GM19240 (cell line): ENCODE data around the gene FBXW8.
"Not testable (repeated sequence)": the region's sequence is repeated elsewhere in the genome, so short reads cannot be mapped to it uniquely, and the experiment has no call there.

Experiments
- DNase-seq: peaks from one replicate; pipeline ENCODE4 v3.0.0; 2011; ENCODE audit warnings: low spot score; ENCODE audit not compliant: insufficient read length

FBXW8 gene

DNA sequence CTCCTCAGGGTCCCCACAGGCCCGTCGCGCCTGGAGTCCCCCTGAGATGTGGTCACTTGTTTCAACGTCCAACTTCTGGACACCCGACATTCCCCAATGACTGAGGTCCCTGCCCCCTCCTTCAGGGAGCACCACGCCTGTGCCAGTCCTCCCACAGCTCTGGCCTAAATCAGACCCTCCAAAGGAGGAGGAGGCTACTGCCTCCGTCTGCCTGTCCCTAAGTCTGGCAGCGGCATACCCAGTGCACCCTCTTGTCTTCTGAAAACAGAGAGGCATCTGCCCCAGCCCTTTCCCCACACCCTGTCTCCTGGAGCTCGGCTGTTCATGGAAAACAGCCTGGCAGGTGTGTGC is 142.3 kb downstream of the FBXW8 start:
- DNase-seq = no peak

DNA sequence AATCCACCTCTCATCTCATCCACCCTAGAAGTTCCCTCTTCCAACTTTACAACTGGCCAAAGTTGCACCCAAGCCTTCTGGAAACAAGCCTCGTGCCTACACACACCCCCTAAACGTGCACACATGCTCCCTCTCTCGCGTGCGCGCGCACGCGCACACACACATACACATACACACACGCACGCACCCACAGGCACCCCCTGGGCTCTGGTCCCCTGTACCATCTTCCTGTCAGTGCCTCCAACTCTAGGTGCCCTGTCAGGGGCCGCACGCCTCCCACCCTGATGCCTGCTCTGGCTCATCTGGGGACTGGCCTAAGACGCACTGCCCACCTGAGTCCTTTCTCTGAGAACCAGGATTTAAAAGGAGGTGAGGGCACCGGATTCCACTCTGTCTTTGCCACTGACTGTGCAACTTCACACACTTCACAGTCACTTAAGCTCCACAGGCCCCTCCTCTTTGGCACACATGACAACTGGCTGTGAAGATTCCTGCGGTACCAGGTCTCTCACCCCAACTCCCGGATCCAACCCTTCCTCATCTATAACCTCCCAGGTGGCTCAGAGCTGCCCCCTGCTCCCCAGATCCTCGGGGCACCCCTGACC is 142.9 kb downstream of the FBXW8 start:
- no peak for DNase-seq

DNA sequence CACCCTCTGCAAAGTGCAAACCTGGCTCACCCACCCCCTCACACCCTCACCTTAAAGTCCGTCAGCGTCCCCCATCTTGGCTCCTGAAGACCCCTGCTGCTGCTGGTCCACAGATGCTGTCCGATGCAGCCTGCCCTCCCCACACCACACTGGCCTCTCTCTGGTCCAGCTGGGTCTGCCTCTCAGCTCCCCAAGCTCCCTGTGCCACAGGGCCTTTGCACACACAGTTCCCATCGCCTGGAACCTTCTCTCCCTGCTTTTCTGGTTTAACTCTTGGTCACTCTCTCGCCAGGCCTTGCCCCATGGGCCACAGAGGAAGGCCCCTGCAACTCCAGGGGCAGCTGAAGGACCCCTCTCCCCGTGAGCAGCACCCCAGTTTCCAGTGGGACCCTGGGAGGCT is 143.5 kb downstream of the FBXW8 start:
- no peak for DNase-seq

DNA sequence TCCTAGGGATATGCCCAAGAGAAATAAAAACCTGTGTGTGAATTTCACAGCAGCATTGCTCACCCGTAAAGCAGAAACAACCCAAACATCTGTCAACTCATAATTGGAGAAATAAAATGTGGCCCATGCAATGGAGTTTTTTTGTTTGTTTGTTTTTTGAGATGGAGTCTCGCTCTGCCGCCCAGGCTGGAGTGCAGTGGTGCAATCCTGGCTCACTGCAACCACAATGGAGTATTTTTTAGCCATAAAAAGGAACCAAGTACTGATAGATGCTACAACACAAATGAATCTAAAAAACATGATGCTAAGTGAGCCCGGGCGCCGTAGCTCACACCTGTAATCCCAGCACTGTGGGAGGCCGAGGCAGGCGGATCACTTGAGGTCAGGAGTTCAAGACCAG is 146.9 kb downstream of the FBXW8 start:
- not testable (repeated sequence) for DNase-seq

DNA sequence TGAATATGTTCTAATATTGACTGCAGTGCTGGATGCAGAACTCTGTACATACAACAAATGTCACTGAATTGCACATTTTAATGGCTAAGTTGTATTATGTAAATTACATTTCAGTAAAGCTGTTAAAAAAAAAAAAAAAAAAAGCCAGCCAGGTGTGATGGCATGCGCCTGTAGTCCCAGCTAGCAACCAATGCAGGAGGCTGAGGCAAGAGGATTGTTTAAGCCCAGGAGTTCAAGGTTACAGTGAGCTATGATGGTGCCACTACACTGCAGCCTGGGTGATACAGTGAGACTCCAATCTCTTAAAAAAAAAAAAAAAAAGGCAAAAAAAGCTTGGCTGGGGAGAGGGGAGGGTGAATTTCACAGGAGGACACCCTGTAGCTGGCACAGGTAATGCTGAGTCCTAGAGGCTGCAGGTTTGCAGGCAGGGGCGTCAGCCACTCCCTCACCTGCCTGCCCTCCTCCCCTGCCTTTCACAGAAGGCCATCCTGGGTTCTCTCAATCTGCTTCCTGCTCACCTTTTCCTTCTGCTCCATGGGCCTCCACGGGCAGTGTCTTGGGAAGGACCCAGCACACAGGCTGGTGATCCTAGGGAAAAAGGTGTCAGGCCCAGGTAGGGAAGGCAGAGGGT is 147.8 kb downstream of the FBXW8 start:
- no peak for DNase-seq

DNA sequence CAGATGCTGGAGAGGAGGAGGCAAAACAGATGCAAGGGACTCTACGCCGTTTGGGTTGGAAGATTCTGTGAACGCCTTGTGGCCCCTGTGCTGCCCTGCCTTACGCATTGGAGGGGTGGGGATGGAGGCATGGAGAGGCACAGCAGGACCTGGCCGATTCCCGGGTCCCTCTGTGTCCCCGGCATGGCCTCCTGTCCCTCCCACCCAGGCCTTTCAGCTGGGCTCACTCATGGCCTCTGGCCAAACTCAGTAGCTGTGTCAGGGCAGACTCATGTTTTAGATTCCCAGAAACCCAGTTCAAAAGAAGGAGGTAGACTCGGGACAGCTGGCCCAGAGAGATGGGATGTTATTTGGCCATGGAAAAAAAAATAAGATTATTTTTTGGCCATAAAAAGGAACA is 148.4 kb downstream of the FBXW8 start:
- no peak for DNase-seq

DNA sequence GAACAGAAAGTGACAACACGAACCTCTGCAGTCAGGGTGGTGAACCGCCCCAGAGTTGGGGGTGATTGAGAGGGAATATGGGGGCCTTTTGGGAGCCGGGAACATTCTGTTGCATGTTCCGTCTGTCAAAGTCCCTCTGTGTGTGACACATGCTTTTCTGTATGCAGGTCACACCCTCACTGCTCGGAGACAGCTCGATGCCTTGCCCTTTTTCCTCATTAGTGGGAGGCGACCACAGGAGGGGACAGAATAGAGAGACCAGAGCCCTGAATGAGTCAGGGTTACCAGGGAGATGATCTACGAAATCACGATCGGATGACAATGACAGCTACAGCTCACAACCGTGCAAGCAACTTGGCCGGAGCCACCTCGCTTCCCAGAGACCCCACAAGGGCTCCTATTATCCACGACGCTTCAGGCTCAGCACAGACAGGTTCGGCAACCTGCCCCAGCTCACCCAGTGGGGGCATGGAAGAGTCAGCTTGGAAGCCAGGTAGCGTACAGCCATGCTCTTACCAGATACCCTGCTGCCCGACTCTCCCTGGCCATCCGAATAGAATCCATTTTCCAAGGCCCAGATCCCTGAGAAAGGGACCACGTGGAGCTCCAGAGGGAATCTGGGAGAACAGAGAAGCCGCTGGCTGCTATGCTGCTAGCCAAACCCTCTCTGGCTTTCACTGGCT is 149.6 kb downstream of the FBXW8 start:
- no peak for DNase-seq

DNA sequence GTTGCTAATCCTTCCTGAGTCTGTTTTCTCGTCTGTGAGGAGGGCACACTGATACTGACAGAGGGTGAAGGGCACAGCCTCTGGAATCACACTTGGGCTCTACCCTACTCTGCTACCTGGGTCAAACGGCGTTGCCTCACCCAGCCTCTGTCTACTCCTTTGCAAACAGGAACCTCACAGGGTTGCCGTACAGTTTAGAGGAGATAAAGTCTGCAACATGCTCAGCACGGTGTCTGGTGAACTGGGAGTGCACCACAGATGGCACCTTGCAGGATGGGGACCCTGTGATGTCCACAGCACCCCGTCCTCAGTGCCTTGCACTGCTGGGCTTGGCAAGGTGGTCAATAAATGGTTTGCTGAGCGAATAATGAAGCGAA is 150.2 kb downstream of the FBXW8 start:
- no peak for DNase-seq

DNA sequence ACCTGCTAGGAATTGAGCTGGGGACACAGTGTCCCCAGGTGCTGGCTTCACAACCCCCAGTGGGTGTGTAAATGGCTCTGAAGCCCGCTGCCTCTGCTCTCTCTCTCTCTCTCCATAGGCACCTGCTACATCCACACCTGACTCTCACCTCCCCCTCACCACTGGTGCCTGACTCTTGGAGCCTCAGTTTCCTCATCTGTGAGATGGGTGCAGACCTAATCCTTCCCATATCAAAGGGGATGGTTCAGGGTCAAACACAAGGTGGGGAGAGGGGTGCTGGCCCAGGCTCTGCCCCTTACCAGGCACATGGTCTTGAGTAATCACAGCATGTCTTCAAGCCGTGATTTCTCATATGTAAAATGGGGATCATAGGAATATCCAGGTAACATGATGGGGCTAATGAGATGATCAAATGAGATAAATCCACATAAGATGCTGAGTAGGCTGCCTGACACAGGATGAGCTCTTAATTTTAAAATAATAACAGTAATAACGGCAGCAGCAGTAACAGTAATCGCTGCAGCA is 150.9 kb downstream of the FBXW8 start:
- no peak for DNase-seq

DNA sequence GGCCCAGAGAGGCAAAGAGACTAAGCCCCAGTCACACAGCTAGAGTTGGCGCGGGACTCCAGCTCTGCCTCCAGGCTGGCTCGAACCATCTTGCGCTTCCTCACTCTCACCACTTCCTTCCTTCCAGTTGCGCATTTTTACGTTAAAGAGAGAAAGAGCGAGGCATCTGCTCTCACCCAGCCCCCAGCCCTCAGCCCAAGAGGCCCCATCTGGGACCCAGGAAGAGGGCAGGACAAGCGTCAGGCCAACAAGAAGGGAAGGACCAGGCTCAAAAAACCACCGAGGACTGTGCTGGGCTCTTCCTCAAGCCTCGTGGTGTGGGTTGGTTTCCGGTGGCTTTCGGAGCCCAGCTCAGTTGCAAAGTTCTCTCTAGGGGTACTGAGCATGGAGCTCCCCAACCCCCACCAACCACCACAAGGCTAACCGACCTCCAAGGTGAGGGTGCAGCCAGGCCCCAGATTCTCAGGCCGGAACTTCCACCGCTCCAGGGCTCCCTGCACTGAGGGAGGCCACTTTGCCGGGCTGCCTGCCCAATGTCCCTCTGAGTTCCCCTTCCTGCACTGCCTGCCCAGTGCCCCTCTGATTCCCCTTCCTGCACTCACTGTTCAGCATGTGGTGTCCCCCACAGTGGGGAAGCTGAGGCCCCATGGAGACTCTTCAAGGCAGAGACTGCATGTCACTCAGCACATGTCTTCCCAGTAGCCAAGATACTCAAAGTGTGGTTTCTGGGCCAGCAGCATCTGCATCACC is 152.6 kb downstream of the FBXW8 start:
- no peak for DNase-seq

DNA sequence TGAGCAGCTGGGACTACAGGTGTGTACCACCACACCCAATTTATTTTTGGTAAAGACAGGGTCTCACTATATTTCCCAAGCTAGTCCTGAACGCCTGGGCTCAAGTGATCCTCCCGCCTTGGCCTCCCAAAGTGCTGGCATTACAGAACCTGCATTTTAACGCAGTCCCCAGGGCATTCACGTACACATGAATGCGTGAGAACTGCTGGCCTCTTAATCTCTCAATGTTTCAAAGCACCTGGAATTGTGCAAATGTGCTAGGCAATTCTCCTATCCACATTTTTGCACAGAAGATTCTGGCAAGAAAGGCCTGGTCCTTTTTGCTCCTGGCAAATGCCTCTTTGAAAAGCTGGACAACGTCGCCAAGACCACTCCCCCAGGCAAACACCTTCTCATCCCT is 153.3 kb downstream of the FBXW8 start:
- no peak for DNase-seq

DNA sequence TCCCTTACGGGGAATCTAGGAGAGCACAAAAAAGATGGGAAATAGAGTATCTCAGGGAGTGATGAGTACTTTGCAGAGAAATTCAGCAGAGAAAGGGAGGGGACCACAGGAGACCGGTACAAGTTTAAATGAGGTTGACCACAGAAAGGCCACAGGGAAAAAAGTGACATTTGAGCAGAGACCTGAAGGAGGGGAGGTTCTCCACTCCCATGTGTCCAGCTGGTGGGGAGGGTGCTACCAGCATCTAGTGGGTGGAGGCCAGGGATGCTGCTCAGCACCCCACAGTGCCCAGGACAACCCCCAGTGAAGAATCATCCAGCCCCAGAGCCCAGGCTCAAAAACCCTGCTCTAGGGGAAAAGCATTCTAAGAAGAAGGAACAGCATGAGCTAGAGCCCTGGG is 153.8 kb downstream of the FBXW8 start:
- no peak for DNase-seq

DNA sequence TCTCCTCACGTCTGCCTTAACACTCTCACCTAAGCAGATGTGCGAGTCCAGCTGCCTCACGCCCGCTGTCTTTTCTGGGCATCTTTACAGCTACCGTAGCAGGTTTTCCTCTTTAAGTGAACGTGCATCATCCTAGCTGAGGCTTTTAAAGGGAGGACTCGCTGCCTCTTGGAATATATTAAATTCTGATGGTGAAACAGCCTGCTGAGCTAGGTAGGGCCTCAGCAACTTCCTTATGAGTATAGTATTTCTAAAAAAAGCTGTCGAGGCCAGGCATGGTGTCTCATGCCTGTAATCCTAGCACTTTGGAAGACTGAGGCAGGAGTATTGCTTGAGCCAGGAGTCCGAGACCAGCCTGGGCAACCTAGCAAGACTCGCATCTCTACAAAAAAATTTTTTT is 156.3 kb downstream of the FBXW8 start:
- DNase-seq = no peak

DNA sequence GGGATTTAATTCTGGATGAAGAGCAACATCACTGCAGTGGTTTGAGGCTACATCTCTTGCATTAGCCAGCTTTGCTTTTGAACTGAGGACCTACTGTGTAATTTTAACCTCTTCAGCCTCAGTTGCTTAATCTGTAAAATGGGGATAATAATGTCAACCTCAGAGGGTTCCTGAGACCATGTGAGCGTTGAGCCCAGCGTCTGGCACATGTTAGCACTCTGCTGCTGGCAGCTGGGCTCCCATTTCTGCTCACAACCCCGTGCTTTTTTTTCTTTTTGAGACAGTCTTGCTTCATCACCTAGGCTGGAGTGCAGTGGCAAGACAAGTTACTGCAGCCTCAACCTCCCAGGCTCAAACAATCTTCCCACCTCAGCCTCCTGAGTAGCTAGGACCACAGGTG is 156.9 kb downstream of the FBXW8 start:
- no peak for DNase-seq

DNA sequence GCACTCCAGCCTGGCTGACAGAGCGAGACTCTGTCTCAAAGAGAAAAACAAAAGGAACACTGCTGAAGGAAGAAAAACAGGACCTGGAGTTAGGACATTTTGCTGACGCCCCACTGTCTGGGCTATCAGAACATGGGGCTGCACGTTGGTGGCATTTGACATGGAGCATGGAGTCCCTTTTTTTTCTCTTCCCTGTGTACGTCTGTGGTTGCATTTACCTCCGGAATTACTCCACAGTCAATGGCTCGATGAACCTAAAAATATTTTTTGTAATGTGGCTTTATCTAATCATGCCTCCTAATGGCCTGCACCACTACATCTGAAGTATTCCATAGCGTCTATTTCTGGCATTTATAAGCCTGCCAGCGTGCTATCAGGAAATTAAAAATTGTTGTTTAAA is 157.7 kb downstream of the FBXW8 start:
- DNase-seq = no peak

DNA sequence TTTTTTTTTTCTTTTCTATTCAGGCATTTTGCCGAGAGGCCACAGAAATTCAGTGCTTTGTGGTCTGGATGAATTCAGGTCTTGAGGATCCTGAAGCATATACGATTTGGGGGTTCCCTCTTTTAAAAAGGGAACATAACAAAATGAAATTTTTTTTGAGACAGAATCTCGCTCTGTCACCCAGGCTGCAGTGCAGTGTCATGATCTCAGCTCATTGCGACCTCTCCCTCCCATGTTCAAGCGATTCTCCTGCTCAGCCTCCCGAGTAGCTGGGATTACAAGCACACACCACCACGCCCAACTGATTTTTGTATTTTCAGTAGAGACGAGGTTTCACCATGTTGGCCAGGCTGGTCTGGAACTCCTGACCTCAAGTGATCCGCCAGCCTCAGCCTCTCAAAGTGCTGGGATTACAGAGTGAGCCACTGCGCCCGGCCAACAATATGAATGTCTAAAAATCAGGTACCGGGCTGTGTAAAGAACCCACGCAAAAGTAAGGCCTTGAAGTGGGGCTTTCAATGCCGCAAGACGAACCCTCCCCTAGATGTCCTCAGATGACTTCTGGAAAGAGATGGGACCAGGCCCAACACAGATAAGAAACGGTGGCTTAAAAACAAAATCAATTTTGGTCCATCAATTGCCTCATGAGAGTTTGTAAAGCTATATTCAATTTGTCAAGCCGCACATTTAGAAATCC is 158.5 kb downstream of the FBXW8 start:
- no peak for DNase-seq

DNA sequence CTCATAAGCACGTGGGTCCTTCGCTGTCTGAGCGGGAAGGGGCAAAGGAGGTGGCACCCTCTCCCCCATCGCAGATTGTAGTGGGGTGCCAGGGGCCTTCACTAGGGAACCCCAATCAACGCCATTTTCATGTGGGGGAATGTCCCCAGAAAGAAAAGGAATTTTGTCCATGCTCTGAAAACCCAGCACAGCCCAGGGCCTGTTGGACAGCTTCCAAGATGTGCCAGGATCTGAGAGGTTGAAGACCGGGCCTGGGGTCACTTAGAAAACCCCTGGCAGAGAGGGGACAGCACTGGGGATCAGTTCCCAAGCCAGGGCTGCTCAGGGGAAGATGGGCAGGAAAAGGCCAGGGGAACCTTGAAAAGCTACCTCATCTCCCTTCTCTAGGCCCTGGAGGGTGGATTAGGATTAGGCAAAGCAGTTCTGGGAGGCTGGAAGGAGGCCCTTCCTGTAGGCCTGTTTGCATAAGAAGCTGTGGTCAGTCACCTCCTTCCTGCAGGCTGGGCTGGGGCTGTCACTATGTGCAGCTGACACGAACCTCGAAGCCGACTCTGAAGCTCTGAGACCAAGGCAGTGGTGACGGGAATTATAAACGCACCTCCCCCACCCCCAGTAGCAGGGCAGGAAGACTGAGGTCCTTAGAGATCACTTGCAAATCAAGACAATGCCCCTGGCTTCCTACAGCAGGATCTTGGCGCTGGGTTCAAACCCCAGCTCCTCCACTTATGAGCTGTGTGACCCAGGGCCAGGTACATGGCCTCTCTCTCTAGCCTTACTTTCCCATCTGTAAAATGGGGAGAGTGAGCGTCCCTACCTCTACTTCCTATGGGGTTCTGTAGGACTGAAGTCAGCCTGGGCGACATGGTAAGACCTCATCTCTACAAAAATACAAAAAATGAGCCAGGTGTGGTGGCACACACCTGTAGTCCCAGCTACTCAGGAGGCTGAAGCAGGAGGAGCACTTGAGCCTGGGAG is 159.5 kb downstream of the FBXW8 start:
- DNase-seq = no peak

DNA sequence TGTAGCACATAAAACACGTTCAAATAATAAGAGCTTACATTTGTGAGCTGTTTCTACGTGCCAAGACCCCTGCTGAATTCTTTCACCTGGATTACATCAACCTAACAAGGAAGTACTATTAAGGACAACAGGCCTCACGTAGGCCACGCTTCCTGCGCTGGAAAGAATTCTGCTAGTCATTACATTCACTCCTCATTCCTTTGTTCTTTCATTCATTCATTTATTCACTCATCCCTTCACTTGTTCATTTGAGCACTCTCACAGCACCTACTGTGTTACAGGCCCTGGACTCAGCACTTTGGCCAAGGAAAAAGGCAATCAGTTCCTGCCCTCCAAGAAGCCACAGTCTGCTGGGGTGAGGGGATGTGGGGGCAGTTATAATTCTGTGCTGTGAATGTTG is 160.3 kb downstream of the FBXW8 start:
- DNase-seq = no peak

DNA sequence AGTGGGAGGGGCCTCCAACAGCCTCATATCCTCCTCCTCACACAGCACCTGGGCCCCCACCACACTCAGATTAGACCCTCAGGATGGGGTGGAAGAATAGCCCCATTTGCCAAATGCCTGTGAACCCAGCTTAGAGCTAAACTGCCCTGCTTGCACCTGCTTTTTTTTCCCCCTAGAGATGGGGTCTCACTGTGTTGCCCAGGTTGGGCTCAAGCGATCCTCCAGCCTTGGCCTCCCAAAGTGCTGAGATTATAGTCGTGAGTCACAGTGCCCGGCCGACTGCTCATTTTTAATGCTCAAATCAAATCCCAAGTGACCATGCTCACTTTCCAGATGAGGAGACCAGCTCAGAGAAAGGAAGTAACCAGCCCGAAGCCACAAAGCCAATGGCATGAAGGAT is 161.4 kb downstream of the FBXW8 start:
- DNase-seq = no peak

DNA sequence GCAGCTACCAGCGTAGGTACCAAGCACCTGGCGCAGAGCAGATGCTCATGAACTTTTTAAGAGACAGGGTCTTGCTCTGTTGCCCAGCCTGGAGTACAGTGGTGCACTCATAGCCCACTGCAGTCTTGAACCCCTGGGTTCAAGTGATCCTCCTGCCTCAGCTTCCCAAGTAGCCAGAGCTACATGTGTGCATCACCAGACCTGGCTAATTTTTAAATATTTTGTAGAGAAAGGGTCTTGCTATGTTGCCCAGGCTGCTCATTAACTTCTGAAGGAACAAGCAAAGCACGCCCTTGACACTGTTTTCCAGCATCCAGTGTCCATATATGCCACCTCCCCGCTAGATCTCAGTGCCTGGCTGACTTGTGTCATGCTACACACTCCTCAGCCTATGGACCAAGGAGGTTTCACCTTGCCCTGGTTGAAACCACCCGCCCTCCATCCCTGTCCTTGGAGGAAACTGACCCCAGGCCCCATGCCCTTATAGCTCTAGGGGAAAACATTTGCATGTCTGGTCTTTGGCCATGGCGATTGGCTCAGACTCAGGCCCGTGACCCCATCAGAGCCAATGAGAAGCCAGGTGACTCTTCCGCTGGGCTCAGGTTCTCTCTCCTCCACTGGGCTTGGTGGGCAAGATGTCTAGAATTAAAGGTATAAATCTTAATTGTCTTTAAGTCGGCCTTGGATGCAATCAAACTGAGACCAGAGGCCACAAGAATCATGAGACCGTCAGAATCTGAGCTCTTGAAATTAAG is 162.2 kb downstream of the FBXW8 start:
- no peak for DNase-seq
